GM21825 (cell line): ENCODE results near the gene KLHL28.

Source experiments
- ATAC-seq: cut with Tn5 transposase; IDR thresholded peaks from one replicate; pipeline ENCODE4 v1.9.1; 2021; ENCODE audit warnings: mild to moderate bottlenecking, moderate library complexity; ENCODE audit not compliant: unreplicated experiment

The KLHL28 gene

GRCh38 chr14:44960646-44961045, 1.1 kb downstream of the KLHL28 start:
- ATAC-seq = no peak

DNA sequence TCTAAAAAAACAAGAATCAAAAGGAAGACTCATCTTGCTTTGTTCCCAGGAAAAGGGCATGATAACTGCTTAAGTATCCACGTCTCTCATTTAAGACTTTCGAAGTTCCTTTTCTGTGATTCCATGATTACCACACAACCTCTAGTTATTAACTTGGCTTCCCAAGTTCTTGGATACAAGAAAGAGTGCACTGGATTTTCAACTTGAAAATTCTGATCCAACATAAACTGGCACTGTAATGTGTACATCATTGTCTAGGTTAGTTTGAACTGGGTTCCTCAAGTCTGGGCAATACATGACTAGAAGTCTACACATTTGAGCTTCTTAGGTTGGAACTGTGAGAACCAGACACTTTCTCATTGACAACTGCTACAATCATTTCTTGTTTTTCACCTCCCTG, 1.6 kb downstream of the KLHL28 start:
- ATAC-seq = no peak

DNA sequence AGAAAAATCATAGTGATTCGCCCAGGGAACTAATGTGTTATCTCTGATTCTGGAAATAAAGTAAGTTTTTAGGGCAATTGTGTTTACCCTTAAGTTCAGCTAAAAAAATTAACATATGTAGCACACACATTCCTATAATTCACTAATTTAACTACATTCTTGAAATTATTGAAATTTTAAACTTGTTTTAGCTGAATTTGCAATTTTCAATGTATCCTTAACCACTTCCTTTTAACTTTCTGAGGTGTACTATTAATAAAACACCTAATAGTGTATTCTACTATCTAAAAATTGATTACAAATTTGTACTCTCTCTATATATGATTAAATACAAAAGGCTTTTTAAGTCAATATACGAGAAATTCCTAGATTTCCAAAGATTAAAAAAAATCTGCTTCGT, 2.2 kb downstream of the KLHL28 start:
- ATAC-seq = no peak

- ATAC-seq = no peak
Observed at GRCh38 chr14:44956866-44957265, 4.9 kb downstream of the KLHL28 start.

- no peak for ATAC-seq
Observed at GRCh38 chr14:44955528-44955927, 6.2 kb downstream of the KLHL28 start.

DNA sequence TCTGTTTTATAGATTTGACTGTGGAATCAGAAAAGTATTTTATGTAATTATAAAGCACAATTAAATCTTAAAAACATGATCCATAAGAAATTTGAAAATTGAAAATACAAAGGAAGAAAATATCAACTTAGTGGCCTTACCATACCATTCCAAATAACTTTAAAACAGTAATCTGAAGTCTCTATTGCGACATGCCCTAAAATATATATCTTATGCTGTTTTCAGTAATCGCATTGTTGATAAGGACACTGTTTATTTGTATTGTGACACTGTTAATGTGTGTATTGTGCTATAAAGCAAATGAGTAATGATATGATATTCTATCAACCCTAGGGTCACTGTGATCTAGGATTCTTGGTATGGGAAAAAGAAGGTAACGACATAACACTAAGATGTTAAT, 7.0 kb downstream of the KLHL28 start:
- no peak for ATAC-seq

DNA sequence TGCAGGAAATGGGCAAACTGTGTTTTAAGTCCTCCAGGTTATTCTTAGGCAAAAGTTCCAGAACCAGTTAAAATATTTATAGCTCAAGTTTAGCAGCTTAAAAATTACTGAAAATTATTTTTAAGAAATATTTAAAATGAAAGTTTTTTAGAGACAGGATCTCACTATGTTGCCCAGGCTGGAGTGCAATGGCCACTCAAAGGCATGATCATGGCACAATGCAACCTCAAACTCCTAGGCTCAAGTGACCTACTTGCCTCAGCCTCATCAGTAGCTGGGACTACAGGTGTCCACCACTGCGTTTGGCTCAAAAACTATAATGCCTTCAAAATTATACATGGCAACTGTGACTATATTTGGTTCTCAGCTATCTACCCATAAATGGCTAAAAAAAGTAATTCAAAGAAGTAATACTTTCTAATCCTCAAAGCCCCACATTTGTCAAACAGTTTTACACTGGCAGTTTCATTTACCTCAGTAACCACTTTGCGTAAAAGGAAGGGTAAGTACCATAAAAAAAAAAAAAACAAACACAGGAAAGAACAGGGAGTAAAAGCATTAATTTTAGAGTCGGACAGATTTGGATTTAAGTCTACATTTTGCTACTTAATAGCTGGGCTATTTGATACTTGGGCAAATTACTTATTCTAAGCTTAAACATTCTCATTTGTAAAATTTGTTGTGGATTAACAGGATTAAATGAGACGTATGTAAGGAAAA, 9.2 kb downstream of the KLHL28 start:
- ATAC-seq = no peak

DNA sequence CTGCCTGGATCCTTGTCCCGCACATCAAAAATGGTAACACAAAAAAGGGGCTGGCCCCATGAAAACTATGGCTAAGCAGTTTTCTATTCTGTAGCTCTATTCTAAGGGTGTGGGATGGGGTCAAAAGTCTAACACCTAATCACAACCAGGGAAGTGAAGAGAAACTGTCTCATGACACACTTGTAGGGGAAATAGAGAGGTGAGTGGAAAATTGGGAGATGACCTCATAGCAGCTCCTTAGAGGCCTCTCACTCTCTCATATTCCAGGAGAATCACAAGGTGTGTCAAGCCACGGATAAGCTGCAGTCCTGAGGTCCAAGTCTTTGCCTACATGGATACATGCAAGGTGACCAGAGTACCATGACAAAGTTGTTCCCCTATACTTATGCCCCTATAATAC, 10.7 kb downstream of the KLHL28 start:
- no peak for ATAC-seq

- ATAC-seq = no peak
Observed at GRCh38 chr14:44945264-44945663, 16.5 kb downstream of the KLHL28 start.

- no peak for ATAC-seq
Observed at GRCh38 chr14:44944107-44944506, 17.6 kb downstream of the KLHL28 start.

GRCh38 chr14:44942436-44942835, 19.3 kb downstream of the KLHL28 start:
- ATAC-seq = no peak

DNA sequence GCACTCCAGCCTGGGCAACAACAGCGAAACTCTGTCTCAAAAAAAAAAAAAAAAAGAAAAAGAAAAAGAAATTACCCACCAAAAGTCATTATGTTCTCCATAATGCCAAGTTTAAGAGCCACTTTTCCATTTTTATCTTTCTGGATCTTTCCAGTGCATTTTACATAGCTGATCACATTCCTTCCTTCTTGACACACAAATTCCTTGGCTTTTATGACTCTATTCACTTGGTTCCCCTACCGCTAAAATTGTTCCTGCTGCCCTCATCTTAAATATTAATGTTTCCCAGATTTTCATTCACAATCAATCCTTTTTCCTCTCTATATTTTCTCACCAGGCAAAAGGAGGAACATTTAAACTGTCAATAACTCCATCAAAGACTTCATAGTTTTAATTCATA, 20.2 kb downstream of the KLHL28 start:
- no peak for ATAC-seq

DNA sequence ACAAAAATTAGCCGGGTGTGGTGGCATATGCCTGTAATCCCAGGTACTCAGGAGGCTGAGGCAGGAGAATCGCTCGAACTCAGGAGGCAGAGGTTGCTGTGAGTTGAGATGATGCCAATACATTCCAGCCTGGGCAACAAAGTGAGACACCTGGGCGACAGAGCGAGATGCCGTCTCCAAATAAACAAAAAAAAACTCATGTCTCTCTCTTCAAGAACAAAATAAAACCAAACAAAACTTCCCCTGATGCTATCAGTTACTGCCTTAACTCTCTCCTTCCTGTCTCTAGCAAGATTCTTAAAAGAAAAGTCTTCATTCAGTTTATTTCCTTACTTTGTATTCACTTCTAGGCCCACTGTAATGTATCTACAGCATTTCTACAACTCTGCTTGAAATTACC, 20.8 kb downstream of the KLHL28 start:
- ATAC-seq = no peak

DNA sequence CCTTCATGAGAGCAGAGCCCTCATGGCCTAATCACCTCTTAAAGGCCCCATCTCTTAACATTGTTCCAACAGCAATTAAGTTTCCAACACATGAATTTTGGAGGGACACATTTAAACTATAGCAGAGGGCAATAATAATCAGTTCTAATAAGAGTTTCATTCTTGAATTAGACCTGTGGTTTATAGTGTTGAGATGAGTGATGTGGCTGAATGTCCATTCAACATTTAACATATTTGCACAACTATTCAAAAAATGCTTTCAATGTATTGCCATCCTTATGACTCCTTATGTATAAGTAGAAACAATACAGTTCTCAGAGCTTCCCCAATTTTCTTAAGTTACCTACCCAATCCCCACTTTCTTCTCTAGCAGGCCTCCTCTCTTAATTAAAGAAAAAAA, 21.5 kb downstream of the KLHL28 start:
- ATAC-seq = no peak

- no peak for ATAC-seq
Observed at GRCh38 chr14:44937547-44937946, 24.2 kb downstream of the KLHL28 start.

DNA sequence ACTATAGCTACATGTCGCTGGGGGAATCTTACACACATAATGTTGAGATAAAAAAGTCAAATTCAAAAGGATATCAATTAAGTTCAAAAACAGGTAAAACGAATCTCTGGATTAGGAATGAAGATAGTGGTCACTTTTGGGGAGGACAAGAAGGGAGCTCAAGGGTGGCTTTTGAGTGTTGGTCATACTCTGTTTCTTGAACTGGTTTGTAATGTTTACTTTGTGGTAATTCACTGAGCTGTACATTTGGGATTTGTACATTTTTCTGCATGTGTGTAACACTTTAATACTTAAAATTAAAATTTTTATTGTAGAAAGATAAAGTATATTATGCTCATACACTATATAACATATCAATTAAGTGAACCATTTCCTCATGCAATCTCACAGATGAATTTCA, 26.6 kb downstream of the KLHL28 start:
- no peak for ATAC-seq

GRCh38 chr14:44928793-44929192, 33.0 kb downstream of the KLHL28 start:
- ATAC-seq = no peak

DNA sequence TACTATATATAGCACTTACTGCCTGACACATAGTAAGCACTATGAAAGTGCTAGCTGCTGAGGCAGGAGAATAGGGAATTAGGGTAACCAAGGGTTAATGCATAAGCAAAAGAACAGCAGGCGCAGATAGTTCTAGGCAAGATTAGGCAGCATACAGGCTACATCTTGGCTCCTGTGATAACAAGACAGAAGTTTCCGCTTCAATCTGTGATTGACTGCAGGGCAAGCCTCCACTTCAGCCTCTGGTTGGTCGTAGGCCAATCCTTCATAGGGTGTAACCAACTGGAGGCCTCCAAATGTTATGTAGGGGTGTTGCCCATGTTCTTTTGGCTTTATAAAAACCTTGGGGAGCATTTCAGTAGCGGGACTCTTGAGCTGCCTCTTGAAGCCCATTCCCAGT, 46.9 kb downstream of the KLHL28 start:
- ATAC-seq = no peak

DNA sequence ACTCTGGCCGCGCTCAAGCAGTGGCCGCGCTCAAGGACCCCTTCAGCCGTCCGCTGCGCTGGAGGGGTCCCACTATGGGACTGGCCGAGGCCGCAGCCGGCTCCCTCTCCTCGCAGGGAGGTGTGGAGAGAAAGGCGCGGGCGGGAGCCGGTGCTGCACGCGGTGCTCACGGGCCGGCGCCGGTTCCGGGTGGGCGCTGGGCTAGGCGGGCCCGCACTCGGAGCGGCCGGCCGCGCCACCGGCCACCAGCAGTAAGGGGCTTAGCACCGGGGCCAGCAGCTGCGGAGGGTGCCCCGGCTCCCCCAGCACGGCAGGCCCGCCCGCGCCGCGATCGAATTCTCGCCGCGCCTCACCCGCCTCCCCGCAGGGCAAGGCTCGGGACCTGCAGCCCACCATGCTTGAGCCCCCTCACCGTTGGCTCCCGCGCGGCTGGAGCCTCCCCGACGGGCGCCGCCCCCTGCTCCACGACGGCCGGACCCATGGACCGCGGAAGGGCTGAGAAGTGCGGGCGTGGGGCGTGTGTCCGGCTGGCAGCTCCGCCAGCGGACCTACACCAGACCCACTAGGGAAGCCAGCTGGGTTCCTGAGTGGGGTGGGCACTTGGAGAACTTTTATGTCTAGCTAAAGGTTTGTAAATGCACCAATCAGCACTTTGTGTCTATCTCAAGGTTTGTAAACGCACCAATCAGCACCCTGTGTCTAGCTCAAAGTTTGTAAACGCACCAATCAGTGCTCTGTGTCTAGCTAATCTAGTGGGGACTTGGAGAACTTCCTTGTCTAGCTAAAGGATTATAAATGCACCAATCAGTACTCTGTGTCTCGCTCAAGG, 49.5 kb downstream of the KLHL28 start:
- no peak for ATAC-seq

GRCh38 chr14:44910821-44911220, 50.9 kb downstream of the KLHL28 start:
- ATAC-seq = no peak

GRCh38 chr14:44901696-44902095, 60.1 kb downstream of the KLHL28 start:
- ATAC-seq = no peak

- no peak for ATAC-seq
Observed at GRCh38 chr14:44898551-44898950, 63.2 kb downstream of the KLHL28 start.

- ATAC-seq = no peak
Observed at GRCh38 chr14:44897845-44898151, 63.9 kb downstream of the KLHL28 start.
